HG03159 (cell line): ENCODE results near the gene RNASE3.
"Not testable (repeated sequence)": the region's sequence is repeated elsewhere in the genome, so short reads cannot be mapped to it uniquely, and the experiment has no call there.

Experiments
- ATAC-seq: cut with Tn5 transposase; IDR thresholded peaks from one replicate; pipeline ENCODE4 v1.9.1; 2021; ENCODE audit warnings: mild to moderate bottlenecking, moderate library complexity; ENCODE audit not compliant: unreplicated experiment

RNASE3 gene

GRCh38 chr14:20891126-20891825 is at the start of gene RNASE3:
Gene RNASE3 (plus strand): TSS chr14:20891385. CDS start chr14:20891687, 302 bp downstream.
- ATAC-seq, result not testable (repeated sequence)

GRCh38 chr14:20846560-20846959 is 44.6 kb upstream of the RNASE3 start:
- no peak for ATAC-seq

- no peak for ATAC-seq
Observed at GRCh38 chr14:20848316-20848954, 42.8 kb upstream of the RNASE3 start.

- no peak for ATAC-seq
Observed at GRCh38 chr14:20848955-20849570, 42.1 kb upstream of the RNASE3 start.

- ATAC-seq, result no peak
Observed at GRCh38 chr14:20853042-20853441, 38.1 kb upstream of the RNASE3 start.

- peak; percentile 88 for ATAC-seq
Observed at GRCh38 chr14:20855652-20856291, 35.4 kb upstream of the RNASE3 start.

- ATAC-seq, result no peak
Observed at GRCh38 chr14:20857207-20857606, 34.0 kb upstream of the RNASE3 start.

- ATAC-seq, result no peak
Observed at GRCh38 chr14:20857630-20858261, 33.4 kb upstream of the RNASE3 start.

GRCh38 chr14:20866194-20866593 is 25.0 kb upstream of the RNASE3 start:
- no peak for ATAC-seq

GRCh38 chr14:20866963-20867362 is 24.2 kb upstream of the RNASE3 start:
- no peak for ATAC-seq

- peak; percentile 74 for ATAC-seq
Observed at GRCh38 chr14:20873370-20874177, 17.6 kb upstream of the RNASE3 start.

GRCh38 chr14:20877016-20877415 is 14.2 kb upstream of the RNASE3 start:
- no peak for ATAC-seq

- no peak for ATAC-seq
Observed at GRCh38 chr14:20878695-20879094, 12.5 kb upstream of the RNASE3 start.

GRCh38 chr14:20881229-20881628 is 10.0 kb upstream of the RNASE3 start:
- not testable (repeated sequence) for ATAC-seq

GRCh38 chr14:20882787-20883186 is 8.4 kb upstream of the RNASE3 start:
- ATAC-seq, result not testable (repeated sequence)

- ATAC-seq, result not testable (repeated sequence)
Observed at GRCh38 chr14:20888411-20888810, 2.8 kb upstream of the RNASE3 start.

GRCh38 chr14:20895322-20895721 is 4.1 kb downstream of the RNASE3 start:
- ATAC-seq, result not testable (repeated sequence)

- ATAC-seq, result no peak
Observed at GRCh38 chr14:20904393-20905029, 13.3 kb downstream of the RNASE3 start.

- ATAC-seq, result no peak
Observed at GRCh38 chr14:20905676-20906075, 14.5 kb downstream of the RNASE3 start.

GRCh38 chr14:20907214-20907613 is 16.0 kb downstream of the RNASE3 start:
- no peak for ATAC-seq
